Stimulated activated CD4-positive, alpha-beta T cell treated with anti-CD3 and anti-CD28 coated beads, Interleukin-15, amount 100 ng/mL, for 24 hours (primary cell): ENCODE data around the gene RUNX3.
"Not testable (repeated sequence)": the region's sequence is repeated elsewhere in the genome, so short reads cannot be mapped to it uniquely, and the experiment has no call there.

Experiments
- DNase-seq: peaks from one replicate; pipeline ENCODE4 v3.0.0-alpha.2; 2020

Gene RUNX3

GRCh38 chr1:24930260-24931145 is at the start of gene RUNX3:
Gene RUNX3 (minus strand): TSS chr1:24930276. CDS start chr1:24929868, 408 bp downstream.
- peak; percentile 96 for DNase-seq

GRCh38 chr1:24979232-24979631 is 49.2 kb upstream of the RUNX3 start:
- DNase-seq = not testable (repeated sequence)

GRCh38 chr1:24978383-24979032 is 48.4 kb upstream of the RUNX3 start:
- no peak for DNase-seq

- no peak for DNase-seq
Observed at GRCh38 chr1:24975391-24975790, 45.3 kb upstream of the RUNX3 start.

- no peak for DNase-seq
Observed at GRCh38 chr1:24973315-24973714, 43.2 kb upstream of the RUNX3 start.

- DNase-seq = no peak
Observed at GRCh38 chr1:24972915-24973242, 42.8 kb upstream of the RUNX3 start.

GRCh38 chr1:24972221-24972914 is 42.3 kb upstream of the RUNX3 start:
- DNase-seq = no peak

GRCh38 chr1:24970926-24971875 is 41.1 kb upstream of the RUNX3 start:
- no peak for DNase-seq

GRCh38 chr1:24970399-24970753 is 40.3 kb upstream of the RUNX3 start:
- DNase-seq = no peak

- DNase-seq = no peak
Observed at GRCh38 chr1:24969596-24970398, 39.7 kb upstream of the RUNX3 start.

GRCh38 chr1:24968941-24969585 is 39.0 kb upstream of the RUNX3 start:
- no peak for DNase-seq

- DNase-seq = no peak
Observed at GRCh38 chr1:24967962-24968361, 37.9 kb upstream of the RUNX3 start.

- DNase-seq = no peak
Observed at GRCh38 chr1:24967555-24967954, 37.5 kb upstream of the RUNX3 start.

- peak; percentile 93 for DNase-seq
Observed at GRCh38 chr1:24966724-24967346, 36.8 kb upstream of the RUNX3 start.

- DNase-seq = peak; percentile 56
Observed at GRCh38 chr1:24966121-24966723, 36.1 kb upstream of the RUNX3 start.

- DNase-seq = no peak
Observed at GRCh38 chr1:24965571-24965930, 35.5 kb upstream of the RUNX3 start.

GRCh38 chr1:24964811-24965570 is 34.9 kb upstream of the RUNX3 start:
- peak; percentile 97 for DNase-seq

- no peak for DNase-seq
Observed at GRCh38 chr1:24963943-24964693, 34.0 kb upstream of the RUNX3 start.
